H9 (cell line): Measurements from ENCODE around the gene CEP55. TPM values are rescaled to one million over a fixed set of nuclear protein-coding genes. Genes with fewer than 3 reads are reported as not detected.

Experiments used
- DNase-seq: peaks from one replicate; pipeline ENCODE4 v3.0.0-alpha.2; 2017
- H2AFZ ChIP-seq: one replicate; pipeline ENCODE4 v1.6.1; 2013; ENCODE audit warnings: mild to moderate bottlenecking, low read length, control low read depth, moderate library complexity
- H2AK5ac ChIP-seq: 2 replicates; pipeline ENCODE4 v1.6.1; 2013; ENCODE audit warnings: low read length, control low read depth, mixed read lengths; ENCODE audit not compliant: insufficient read length
- H2BK120ac ChIP-seq: one replicate; pipeline ENCODE4 v1.6.1; 2013; ENCODE audit warnings: low read depth, mild to moderate bottlenecking, low read length, control low read depth, inconsistent platforms; ENCODE audit not compliant: poor library complexity, severe bottlenecking
- H2BK12ac ChIP-seq: 2 replicates; pipeline ENCODE4 v1.6.1; 2013; ENCODE audit warnings: low read length, control low read depth, mixed read lengths, low read depth; ENCODE audit not compliant: insufficient read length
- H2BK15ac ChIP-seq: 2 replicates; pipeline ENCODE4 v1.6.1; 2013; ENCODE audit warnings: low read depth, low read length, control low read depth
- H2BK20ac ChIP-seq: one replicate; pipeline ENCODE4 v1.6.1; 2013; ENCODE audit warnings: low read depth, mild to moderate bottlenecking, low read length, control low read depth, inconsistent platforms; ENCODE audit not compliant: poor library complexity, severe bottlenecking
- H2BK5ac ChIP-seq: 2 replicates; pipeline ENCODE4 v1.6.1; 2013; ENCODE audit warnings: low read length, control low read depth, mixed read lengths; ENCODE audit not compliant: insufficient read length
- H3K14ac ChIP-seq: 2 replicates; pipeline ENCODE4 v1.6.1; 2013; ENCODE audit warnings: low read length, control low read depth; ENCODE audit not compliant: insufficient read depth
- H3K18ac ChIP-seq: 2 replicates; pipeline ENCODE4 v1.6.1; 2013; ENCODE audit warnings: low read depth, mild to moderate bottlenecking, mixed read lengths, low read length, control low read depth; ENCODE audit not compliant: insufficient read length
- H3K23ac ChIP-seq: 2 replicates; pipeline ENCODE4 v1.6.1; 2013; ENCODE audit warnings: low read length, control low read depth, mixed read lengths, low read depth; ENCODE audit not compliant: insufficient read length
- H3K23me2 ChIP-seq: 2 replicates; pipeline ENCODE4 v1.6.1; 2013; ENCODE audit warnings: low read depth, mild to moderate bottlenecking, mixed read lengths, low read length, control low read depth; ENCODE audit not compliant: insufficient read length, poor library complexity, severe bottlenecking
- H3K27ac ChIP-seq: 2 replicates; pipeline ENCODE4 v1.5.1; 2013; ENCODE audit warnings: low read length, control low read depth, mixed read lengths, low read depth; ENCODE audit not compliant: insufficient read length
- H3K27me3 ChIP-seq: 2 replicates; pipeline ENCODE4 v1.6.1; 2013; ENCODE audit warnings: low read length, control low read depth, inconsistent platforms; ENCODE audit not compliant: insufficient read depth
- H3K4ac ChIP-seq: 2 replicates; pipeline ENCODE4 v1.6.1; 2013; ENCODE audit warnings: low read depth, mild to moderate bottlenecking, control low read depth, inconsistent platforms, low read length, moderate library complexity
- H3K4me1 ChIP-seq: 2 replicates; pipeline ENCODE4 v1.6.1; 2013; ENCODE audit warnings: low read length, control low read depth, inconsistent platforms; ENCODE audit not compliant: insufficient read depth
- H3K4me2 ChIP-seq: 2 replicates; pipeline ENCODE4 v1.6.1; 2013; ENCODE audit warnings: low read length, control low read depth, mixed read lengths; ENCODE audit not compliant: insufficient read length, insufficient read depth
- H3K56ac ChIP-seq: 2 replicates; pipeline ENCODE4 v1.6.1; 2013; ENCODE audit warnings: low read depth, mild to moderate bottlenecking, mixed read lengths, low read length, control low read depth; ENCODE audit not compliant: insufficient read length
- H3K79me1 ChIP-seq: 2 replicates; pipeline ENCODE4 v1.6.1; 2013; ENCODE audit warnings: low read depth, mild to moderate bottlenecking, moderate library complexity, low read length, control low read depth, inconsistent platforms; ENCODE audit not compliant: insufficient read depth, poor library complexity, severe bottlenecking
- H3K79me2 ChIP-seq: 2 replicates; pipeline ENCODE4 v1.6.1; 2013; ENCODE audit warnings: low read length, control low read depth, inconsistent platforms; ENCODE audit not compliant: insufficient read depth
- H3K9ac ChIP-seq: 2 replicates; pipeline ENCODE4 v1.6.1; 2013; ENCODE audit warnings: low read length, control low read depth, mixed read lengths; ENCODE audit not compliant: insufficient read length; ENCODE audit errors: extremely low read depth
- H3K9me3 ChIP-seq: one replicate; pipeline ENCODE4 v1.6.1; 2013; ENCODE audit warnings: low read depth, low read length, inconsistent platforms; ENCODE audit not compliant: control insufficient read depth
- H3T11ph ChIP-seq: one replicate; pipeline ENCODE4 v1.6.1; 2013; ENCODE audit warnings: mild to moderate bottlenecking, low read length, control low read depth, inconsistent platforms
- H4K20me1 ChIP-seq: one replicate; pipeline ENCODE4 v1.6.1; 2013; ENCODE audit not compliant: control insufficient read depth, insufficient read length, insufficient read depth
- H4K5ac ChIP-seq: 2 replicates; pipeline ENCODE4 v1.6.1; 2013; ENCODE audit warnings: low read depth, mild to moderate bottlenecking, mixed read lengths, low read length, control low read depth; ENCODE audit not compliant: insufficient read length
- H4K8ac ChIP-seq: replicated peaks from 2 replicates; pipeline ENCODE4 v1.6.1; 2013; ENCODE audit warnings: low read length, control low read depth, mixed read lengths, low read depth; ENCODE audit not compliant: insufficient read length
- H4K91ac ChIP-seq: 2 replicates; pipeline ENCODE4 v1.6.1; 2013; ENCODE audit warnings: low read depth, mild to moderate bottlenecking, moderate library complexity, mixed read lengths, low read length, control low read depth; ENCODE audit not compliant: insufficient read length
- H3K27ac Mint-ChIP-seq, 3 experiments: 2 replicates in 2 of 3; 3 replicates in 1 of 3; pipeline ENCODE4 v1.8.0; 2020 to 2021; ENCODE audit warnings: mixed read lengths in 3 of 3, mild to moderate bottlenecking in 1 of 3, moderate library complexity in 1 of 3
- H3K27me3 Mint-ChIP-seq: 2 replicates; pipeline ENCODE4 v1.8.0; 2021; ENCODE audit warnings: low read depth, mild to moderate bottlenecking, moderate library complexity, mixed read lengths
- H3K36me3 Mint-ChIP-seq, 3 experiments: 2 replicates in 2 of 3; 3 replicates in 1 of 3; pipeline ENCODE4 v1.8.0; 2020 to 2021; ENCODE audit warnings: low read depth in 3 of 3, mixed read lengths in 3 of 3; ENCODE audit not compliant: insufficient read depth in 1 of 3
- H3K4me1 Mint-ChIP-seq, 2 experiments: 2 replicates each; pipeline ENCODE4 v1.8.0; 2020; ENCODE audit warnings: mixed read lengths in 2 of 2
- H3K4me3 Mint-ChIP-seq, 2 experiments: 2 replicates in 1 of 2; 3 replicates in 1 of 2; pipeline ENCODE4 v1.8.0; 2020 to 2021; ENCODE audit warnings: mild to moderate bottlenecking in 2 of 2, mixed read lengths in 2 of 2, moderate library complexity in 1 of 2
- H3K9me3 Mint-ChIP-seq, 2 experiments: 2 replicates in 1 of 2; 3 replicates in 1 of 2; pipeline ENCODE4 v1.8.0; 2020; ENCODE audit warnings: mild to moderate bottlenecking in 2 of 2, mixed read lengths in 2 of 2, moderate library complexity in 1 of 2
- CTCF ChIP-seq: fragments of 200-600 bp; sonication (generic); conservative IDR thresholded peaks from 3 replicates; pipeline ENCODE4 v1.8.0; 2021; ENCODE audit warnings: antibody characterized with exemption, mild to moderate bottlenecking
- WGBS: extraction: QIAGEN DNeasy Blood & Tissue Kit; methylation state at CpG from one replicate; pipeline ENCODE4 v1.1.7; 2013; ENCODE audit warnings: missing lambda C conversion rate, low lambda C conversion rate, mixed read lengths; ENCODE audit not compliant: insufficient read length; ENCODE audit errors: extremely low coverage; 5-methylcytosine and 5-hydroxymethylcytosine counted together
- total RNA-seq: library from RNA; stranded (reverse); gene quantifications from 2 replicates; pipeline ENCODE4 v1.2.1, GENCODE V29; 2021

The CEP55 gene
- total RNA-seq, 1 experiment from 2014 or later, result 17.8 TPM

DNA sequence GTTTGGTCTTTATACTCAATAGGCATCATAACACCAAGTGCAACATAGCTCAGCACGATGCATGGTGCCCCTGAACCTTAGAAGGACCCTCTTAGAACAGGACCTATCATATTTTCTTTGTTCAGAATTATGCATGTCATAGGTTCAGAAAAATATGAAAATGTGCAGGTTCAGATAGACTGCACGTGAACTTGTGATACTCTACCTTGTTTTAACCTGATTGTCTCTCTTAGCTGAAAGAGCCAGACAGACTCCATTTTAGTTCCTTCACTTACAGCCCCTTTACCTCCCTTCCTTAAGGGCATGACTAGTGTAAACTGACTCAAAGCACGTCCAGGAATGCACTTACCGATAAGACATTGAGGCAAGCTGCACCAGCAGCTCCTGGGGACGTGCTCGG lies 49.4 kb upstream of the CEP55 start:
- no peak for TF ChIP-seq CTCF
- Histone ChIP-seq H2AFZ (no peak overlapping the region), H3K23me2 (no peaks in the 10 kb centered on the region), H3K4ac (no peak overlapping the region), H3K79me1 (no peaks in the 10 kb centered on the region), H3T11ph (no peak overlapping the region), H3K14ac (no peak overlapping the region), H4K8ac (no peak overlapping the region), H3K4me1 (no peaks in the 10 kb centered on the region; the same call in 1 of the 2 replicates), H2BK20ac (no peak overlapping the region), H2BK15ac (no peak overlapping the region), H2BK120ac (no peak overlapping the region), H2BK12ac (no peak overlapping the region), H3K27me3 (no peaks in the 10 kb centered on the region), H3K9ac (no peak overlapping the region), H3K9me3 (no peaks in the 10 kb centered on the region), H3K56ac (no peak overlapping the region), H3K23ac (no peak overlapping the region), H2BK5ac (no peak overlapping the region), H4K20me1 (no peaks in the 10 kb centered on the region), H4K5ac (no peak overlapping the region), H3K18ac (peak overlapping the region; percentile 63), H2AK5ac (no peak overlapping the region), H3K4me2 (no peak overlapping the region), H3K27ac (no peak overlapping the region), H4K91ac (no peak overlapping the region), H3K79me2 (no peaks in the 10 kb centered on the region)
- H3K27ac Mint-ChIP-seq, result peak overlapping the region; percentile 30 to 95 (median 90); a peak in 3 of 7 replicates
- peaks cover 41 to 51% of the 10 kb centered on the region in 2 experiments for H3K4me1 Mint-ChIP-seq
- no peak overlapping the region for H3K4me3 Mint-ChIP-seq
- H3K27me3 Mint-ChIP-seq, result no peaks in the 10 kb centered on the region; the same call in 1 of the 2 replicates
- H3K9me3 Mint-ChIP-seq, result no peaks in the 10 kb centered on the region
- no peak for DNase-seq
- no CpG with 5 or more reads among the region's 6 CpGs for WGBS
- 0 out of 7 replicates have a peak, but pooled peaks cover 0 to 5% (median 0%) of the 10 kb centered on the region in 3 experiments for H3K36me3 Mint-ChIP-seq
